NCI-H2171 (cell line): Measurements from ENCODE around the gene KLHL3.
"Not testable (repeated sequence)": the region's sequence is repeated elsewhere in the genome, so short reads cannot be mapped to it uniquely, and the experiment has no call there.

ENCODE experiments used
- DNase-seq: peaks from one replicate; lab custom pipeline; 2025; lab: John Stamatoyannopoulos, UW

KLHL3 gene

GRCh38 chr5:137667341-137667740, 68.5 kb downstream of the KLHL3 start:
- DNase-seq, result no peak

- no peak for DNase-seq
Measured at GRCh38 chr5:137666901-137667300, 69.0 kb downstream of the KLHL3 start.

GRCh38 chr5:137666461-137666850, 69.4 kb downstream of the KLHL3 start:
- DNase-seq, result no peak

- no peak for DNase-seq
Measured at GRCh38 chr5:137665678-137666460, 70.0 kb downstream of the KLHL3 start.

- DNase-seq, result peak; percentile 39
Measured at GRCh38 chr5:137660349-137660817, 75.5 kb downstream of the KLHL3 start.

- DNase-seq, result no peak
Measured at GRCh38 chr5:137659209-137659608, 76.7 kb downstream of the KLHL3 start.

- no peak for DNase-seq
Measured at GRCh38 chr5:137658324-137658723, 77.6 kb downstream of the KLHL3 start.

GRCh38 chr5:137657073-137657472, 78.8 kb downstream of the KLHL3 start:
- DNase-seq, result no peak

GRCh38 chr5:137656558-137656957, 79.3 kb downstream of the KLHL3 start:
- no peak for DNase-seq

- DNase-seq, result no peak
Measured at GRCh38 chr5:137651022-137651421, 84.9 kb downstream of the KLHL3 start.

GRCh38 chr5:137649228-137649935, 86.5 kb downstream of the KLHL3 start:
- DNase-seq, result no peak

- DNase-seq, result no peak
Measured at GRCh38 chr5:137648361-137648760, 87.5 kb downstream of the KLHL3 start.

- DNase-seq, result no peak
Measured at GRCh38 chr5:137647401-137647800, 88.5 kb downstream of the KLHL3 start.

- no peak for DNase-seq
Measured at GRCh38 chr5:137646761-137647160, 89.1 kb downstream of the KLHL3 start.

GRCh38 chr5:137643081-137643480, 92.8 kb downstream of the KLHL3 start:
- DNase-seq, result not testable (repeated sequence)

- no peak for DNase-seq
Measured at GRCh38 chr5:137642091-137642490, 93.8 kb downstream of the KLHL3 start.

GRCh38 chr5:137641148-137641547, 94.7 kb downstream of the KLHL3 start:
- no peak for DNase-seq

GRCh38 chr5:137639645-137640044, 96.2 kb downstream of the KLHL3 start:
- DNase-seq, result no peak

GRCh38 chr5:137638841-137639240, 97.0 kb downstream of the KLHL3 start:
- no peak for DNase-seq

- DNase-seq, result no peak
Measured at GRCh38 chr5:137636830-137637714, 98.8 kb downstream of the KLHL3 start.

- no peak for DNase-seq
Measured at GRCh38 chr5:137636099-137636498, 99.8 kb downstream of the KLHL3 start.

- DNase-seq, result no peak
Measured at GRCh38 chr5:137635521-137635921, 100.4 kb downstream of the KLHL3 start.
